Measurements from ENCODE around the gene ERICH4.
"Not testable (repeated sequence)": the region's sequence is repeated elsewhere in the genome, so short reads cannot be mapped to it uniquely, and the experiment has no call there.

The ERICH4 gene

DNA sequence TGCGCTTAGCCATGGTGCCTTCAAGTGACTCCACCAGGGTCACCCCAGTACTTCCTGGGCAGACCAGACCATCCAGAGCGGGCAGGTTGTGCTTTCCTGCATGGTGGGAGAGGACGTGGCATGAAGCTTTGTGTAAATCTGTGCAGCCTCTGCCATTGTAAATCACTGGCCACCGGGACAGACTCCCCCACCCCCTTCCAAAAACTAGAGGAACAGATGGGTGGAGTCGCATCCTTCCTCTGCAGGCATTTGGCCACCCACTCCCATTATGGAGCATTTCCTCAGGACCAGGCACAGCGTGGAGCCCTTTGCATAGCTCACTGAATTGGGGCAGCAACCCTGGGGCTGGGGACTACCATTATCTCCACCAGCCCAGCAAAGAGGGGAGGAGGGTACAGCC, 37.2 kb upstream of the ERICH4 start:
- Histone ChIP-seq H3K27ac (ENCODE audit: low read depth, low read length) (no peak overlapping the region), H3K9me3 (ENCODE audit: control insufficient read depth, insufficient read depth, low read depth, low read length) (no peaks in the 10 kb centered on the region), H3K4me3 (ENCODE audit: low read depth, low read length) (no peak overlapping the region), H3K9ac (ENCODE audit: low read length) (no peak overlapping the region), H3K4me1 (ENCODE audit: control insufficient read depth, insufficient read depth, low read length) (peaks cover 25% of the 10 kb centered on the region; the same call in 1 of the 2 replicates), H3K36me3 (ENCODE audit: control insufficient read depth, insufficient read depth, low read length) (0 out of 2 replicates have a peak, but pooled peaks cover 6% of the 10 kb centered on the region), H3K27me3 (ENCODE audit: control insufficient read depth, insufficient read depth, low read length) (no peaks in the 10 kb centered on the region)

DNA sequence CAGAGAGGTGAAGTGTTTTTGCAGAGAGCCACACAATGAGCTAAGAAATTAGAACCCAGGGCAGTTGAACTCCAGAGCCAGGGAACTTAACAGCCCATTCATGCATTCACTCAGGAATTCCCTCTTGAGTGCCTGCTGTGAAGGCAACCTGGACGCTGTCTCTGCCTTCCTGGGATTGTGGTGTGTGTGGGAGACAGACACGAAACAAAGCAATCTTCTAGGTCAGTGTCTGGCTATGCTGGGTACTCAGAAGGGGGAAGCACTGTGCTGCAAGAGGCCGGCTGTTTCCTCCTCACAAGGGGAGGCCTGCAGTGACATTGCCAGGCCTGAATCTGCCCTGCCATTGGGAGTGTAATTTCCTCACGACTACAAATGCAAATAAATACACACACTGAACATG, 35.7 kb upstream of the ERICH4 start:
- H3K27ac ChIP-seq (ENCODE audit: low read depth, low read length) = peak overlapping the region; percentile 3; the same call in 1 of the 2 replicates
- H3K9me3 ChIP-seq (ENCODE audit: control insufficient read depth, insufficient read depth, low read depth, low read length) = no peaks in the 10 kb centered on the region
- peaks cover 25% of the 10 kb centered on the region; the same call in 1 of the 2 replicates for H3K4me1 ChIP-seq (ENCODE audit: control insufficient read depth, insufficient read depth, low read length)
- no peaks in the 10 kb centered on the region for H3K27me3 ChIP-seq (ENCODE audit: control insufficient read depth, insufficient read depth, low read length)
- H3K36me3 ChIP-seq (ENCODE audit: control insufficient read depth, insufficient read depth, low read length) = peaks cover 14% of the 10 kb centered on the region; the same call in 1 of the 2 replicates
- H3K4me3 ChIP-seq (ENCODE audit: low read depth, low read length) = no peak overlapping the region
- H3K9ac ChIP-seq (ENCODE audit: low read length) = peak overlapping the region; percentile 71

DNA sequence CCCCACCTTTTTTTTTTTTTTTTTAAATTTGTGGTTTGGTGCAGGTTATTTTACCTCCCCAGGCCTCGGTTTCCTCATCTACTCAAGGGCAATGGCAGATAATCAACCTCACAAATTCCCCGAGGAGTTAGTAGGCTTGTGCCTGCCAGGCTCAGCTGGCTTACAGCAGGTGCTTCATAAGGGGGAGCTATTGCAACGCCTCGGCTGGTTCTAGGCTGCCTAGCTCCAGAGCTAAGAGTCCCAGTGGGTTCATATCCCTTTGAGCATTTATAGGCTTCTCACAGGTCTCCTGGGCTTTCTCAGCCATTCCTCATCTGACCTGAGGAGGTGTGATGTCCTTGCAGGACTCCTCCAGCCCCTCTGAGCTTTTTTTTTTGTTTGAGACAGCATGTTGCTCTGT, 34.7 kb upstream of the ERICH4 start:
- no peaks in the 10 kb centered on the region for H3K9me3 ChIP-seq (ENCODE audit: control insufficient read depth, insufficient read depth, low read depth, low read length)
- no peak overlapping the region for H3K4me3 ChIP-seq (ENCODE audit: low read depth, low read length)
- H3K27me3 ChIP-seq (ENCODE audit: control insufficient read depth, insufficient read depth, low read length) = no peaks in the 10 kb centered on the region
- no peak overlapping the region for H3K9ac ChIP-seq (ENCODE audit: low read length)
- H3K27ac ChIP-seq (ENCODE audit: low read depth, low read length) = no peak overlapping the region
- H3K4me1 ChIP-seq (ENCODE audit: control insufficient read depth, insufficient read depth, low read length) = peaks cover 25% of the 10 kb centered on the region; the same call in 1 of the 2 replicates
- peaks cover 17% of the 10 kb centered on the region; the same call in 1 of the 2 replicates for H3K36me3 ChIP-seq (ENCODE audit: control insufficient read depth, insufficient read depth, low read length)

DNA sequence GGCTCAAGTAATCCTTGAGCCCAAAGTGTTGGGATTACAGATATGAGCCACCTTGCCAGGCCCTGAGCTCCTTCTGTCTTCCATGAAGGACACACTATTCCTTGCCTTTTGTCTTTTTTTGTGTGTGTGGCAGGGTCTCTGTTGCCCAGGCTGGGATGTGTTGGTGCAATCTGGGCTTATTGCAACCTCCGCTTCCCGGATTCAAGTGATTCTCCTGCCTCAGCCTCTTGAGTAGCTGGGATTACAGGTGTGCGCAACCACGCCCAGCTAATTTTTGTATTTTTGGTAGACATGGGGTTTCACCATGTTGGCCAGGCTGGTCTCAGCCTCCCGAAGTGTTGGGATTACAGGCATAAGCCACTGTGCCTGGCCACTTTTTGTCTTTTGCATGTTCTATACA, 34.1 kb upstream of the ERICH4 start:
- not testable (repeated sequence) for H3K4me3 ChIP-seq (ENCODE audit: low read depth, low read length); H3K27ac ChIP-seq (ENCODE audit: low read depth, low read length); H3K9ac ChIP-seq (ENCODE audit: low read length); H3K9me3 ChIP-seq (ENCODE audit: control insufficient read depth, insufficient read depth, low read depth, low read length); H3K27me3 ChIP-seq (ENCODE audit: control insufficient read depth, insufficient read depth, low read length)
- H3K4me1 ChIP-seq (ENCODE audit: control insufficient read depth, insufficient read depth, low read length) = peaks cover 25% of the 10 kb centered on the region; the same call in 1 of the 2 replicates
- peaks cover 19% of the 10 kb centered on the region for H3K36me3 ChIP-seq (ENCODE audit: control insufficient read depth, insufficient read depth, low read length)

DNA sequence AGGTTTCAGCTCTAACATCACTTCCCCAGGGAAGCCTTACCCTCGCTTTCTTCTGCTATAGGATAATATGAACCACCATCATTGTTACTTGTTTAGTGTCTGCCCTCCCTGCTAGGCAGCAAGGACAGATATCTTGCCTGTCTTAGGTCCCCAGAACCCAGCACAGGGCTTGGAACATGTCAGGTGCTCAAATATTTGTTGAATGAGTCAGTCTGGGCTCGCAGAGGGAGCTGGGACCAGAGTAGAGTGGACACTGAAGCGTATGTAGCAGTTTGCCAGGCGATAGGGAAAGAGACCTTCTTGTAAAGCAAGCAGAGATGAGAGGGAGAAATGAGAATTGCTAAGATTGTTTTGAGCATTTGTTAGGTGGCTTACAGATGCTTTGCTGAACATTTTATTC, 33.7 kb upstream of the ERICH4 start:
- Histone ChIP-seq H3K4me3 (ENCODE audit: low read depth, low read length) (no peak overlapping the region), H3K9me3 (ENCODE audit: control insufficient read depth, insufficient read depth, low read depth, low read length) (no peaks in the 10 kb centered on the region), H3K27me3 (ENCODE audit: control insufficient read depth, insufficient read depth, low read length) (no peaks in the 10 kb centered on the region), H3K27ac (ENCODE audit: low read depth, low read length) (no peak overlapping the region), H3K9ac (ENCODE audit: low read length) (no peak overlapping the region), H3K36me3 (ENCODE audit: control insufficient read depth, insufficient read depth, low read length) (peaks cover 24% of the 10 kb centered on the region), H3K4me1 (ENCODE audit: control insufficient read depth, insufficient read depth, low read length) (peaks cover 25% of the 10 kb centered on the region; the same call in 1 of the 2 replicates)

DNA sequence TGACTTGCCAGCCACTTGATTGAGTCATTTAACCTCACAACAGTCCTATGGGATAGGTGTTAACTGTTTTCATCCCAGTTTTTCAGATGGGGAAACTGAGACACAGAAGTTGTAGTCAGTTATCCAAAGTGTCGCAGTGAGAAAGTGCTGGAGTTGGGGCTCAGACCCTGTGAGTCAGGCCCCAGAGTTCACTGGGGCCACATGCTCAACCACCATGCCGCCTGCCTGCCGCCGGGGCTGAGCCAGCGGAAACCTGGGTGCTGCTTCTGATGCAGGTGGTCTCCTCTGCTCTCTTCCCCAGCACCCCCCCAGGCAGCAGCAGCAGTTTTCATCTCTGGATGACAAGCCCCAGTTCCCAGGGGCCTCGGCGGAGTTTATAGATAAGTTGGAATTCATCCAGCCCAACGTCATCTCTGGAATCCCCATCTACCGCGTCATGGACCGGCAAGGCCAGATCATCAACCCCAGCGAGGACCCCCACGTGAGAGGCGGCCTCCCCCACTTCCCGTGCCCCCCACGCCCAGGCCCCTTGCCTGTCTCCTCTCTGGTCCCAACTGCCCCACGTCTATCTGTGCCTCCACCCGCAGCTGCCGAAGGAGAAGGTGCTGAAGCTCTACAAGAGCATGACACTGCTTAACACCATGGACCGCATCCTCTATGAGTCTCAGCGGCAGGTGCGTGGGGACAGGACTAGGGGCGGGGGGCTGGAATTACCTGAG, 32.5 kb upstream of the ERICH4 start:
- peaks cover 25% of the 10 kb centered on the region; the same call in 1 of the 2 replicates for H3K4me1 ChIP-seq (ENCODE audit: control insufficient read depth, insufficient read depth, low read length)
- no peaks in the 10 kb centered on the region for H3K27me3 ChIP-seq (ENCODE audit: control insufficient read depth, insufficient read depth, low read length)
- H3K4me3 ChIP-seq (ENCODE audit: low read depth, low read length) = no peak overlapping the region
- H3K9me3 ChIP-seq (ENCODE audit: control insufficient read depth, insufficient read depth, low read depth, low read length) = no peaks in the 10 kb centered on the region
- H3K27ac ChIP-seq (ENCODE audit: low read depth, low read length) = no peak overlapping the region
- peaks cover 35% of the 10 kb centered on the region for H3K36me3 ChIP-seq (ENCODE audit: control insufficient read depth, insufficient read depth, low read length)
- no peak overlapping the region for H3K9ac ChIP-seq (ENCODE audit: low read length)

DNA sequence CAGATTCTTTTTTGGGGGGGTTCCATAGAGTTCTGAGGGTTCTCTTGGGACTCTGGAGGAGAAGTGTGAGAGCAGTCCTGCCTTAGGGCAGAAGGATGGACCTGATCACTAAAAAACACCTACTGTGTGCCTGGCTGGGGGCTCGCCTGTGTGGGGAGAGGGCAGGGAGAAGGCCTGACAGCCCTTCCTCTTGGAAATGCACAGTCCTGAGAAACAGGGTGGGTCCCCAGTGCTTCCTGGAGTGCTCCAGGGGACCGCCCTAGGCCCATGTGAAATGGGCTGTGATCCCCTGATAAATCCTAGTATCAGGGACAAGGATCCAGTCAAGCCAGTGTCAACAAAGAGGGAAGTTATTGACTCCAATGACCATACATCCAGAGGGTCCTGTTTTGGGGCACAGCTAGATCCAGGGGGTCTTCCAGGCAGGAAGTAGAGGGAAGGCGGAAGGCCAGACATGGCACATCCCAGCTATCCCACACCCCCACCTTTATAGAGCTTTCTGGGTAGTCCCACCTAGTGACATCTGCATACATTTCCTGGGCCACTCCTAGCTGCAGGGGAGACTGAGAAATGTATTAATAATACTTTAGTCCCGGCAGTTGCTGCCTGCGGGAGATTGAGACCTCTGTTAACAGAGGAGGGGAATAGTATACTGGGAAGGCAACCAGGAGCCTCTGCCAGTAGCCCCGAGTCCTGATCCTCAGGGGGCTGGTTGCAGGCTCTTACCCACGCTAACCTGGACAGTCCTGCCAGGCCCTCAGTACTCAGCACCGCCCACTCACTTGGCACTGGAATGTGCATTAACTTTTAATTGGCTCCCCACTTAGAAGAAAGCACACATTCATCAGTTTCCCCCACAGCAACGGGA, 31.6 kb upstream of the ERICH4 start:
- no peaks in the 10 kb centered on the region for H3K27me3 ChIP-seq (ENCODE audit: control insufficient read depth, insufficient read depth, low read length)
- peaks cover 20% of the 10 kb centered on the region; the same call in 1 of the 2 replicates for H3K4me1 ChIP-seq (ENCODE audit: control insufficient read depth, insufficient read depth, low read length)
- no peaks in the 10 kb centered on the region for H3K9me3 ChIP-seq (ENCODE audit: control insufficient read depth, insufficient read depth, low read depth, low read length)
- H3K27ac ChIP-seq (ENCODE audit: low read depth, low read length) = no peak overlapping the region
- peaks cover 39% of the 10 kb centered on the region for H3K36me3 ChIP-seq (ENCODE audit: control insufficient read depth, insufficient read depth, low read length)
- no peak overlapping the region for H3K4me3 ChIP-seq (ENCODE audit: low read depth, low read length)
- no peak overlapping the region for H3K9ac ChIP-seq (ENCODE audit: low read length)

DNA sequence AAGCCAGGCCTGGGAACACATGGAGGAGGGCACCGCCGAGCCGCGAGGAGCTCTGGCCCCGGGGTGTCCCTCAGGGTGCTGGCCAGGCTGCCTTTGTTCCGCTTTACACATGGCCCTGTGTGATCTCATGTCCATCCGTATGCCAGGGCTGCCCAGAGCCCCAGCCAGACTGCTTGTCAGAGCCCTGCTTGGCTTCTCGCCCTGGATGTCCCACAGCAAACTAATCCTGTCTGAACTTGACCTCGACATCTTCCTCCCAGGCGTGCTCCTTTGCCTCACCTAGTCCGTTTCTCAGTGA, 31.0 kb upstream of the ERICH4 start:
- Histone ChIP-seq H3K9me3 (ENCODE audit: control insufficient read depth, insufficient read depth, low read depth, low read length) (no peaks in the 10 kb centered on the region), H3K36me3 (ENCODE audit: control insufficient read depth, insufficient read depth, low read length) (peaks cover 39% of the 10 kb centered on the region), H3K27me3 (ENCODE audit: control insufficient read depth, insufficient read depth, low read length) (no peaks in the 10 kb centered on the region), H3K9ac (ENCODE audit: low read length) (no peak overlapping the region), H3K4me3 (ENCODE audit: low read depth, low read length) (no peak overlapping the region), H3K27ac (ENCODE audit: low read depth, low read length) (no peak overlapping the region), H3K4me1 (ENCODE audit: control insufficient read depth, insufficient read depth, low read length) (peaks cover 18% of the 10 kb centered on the region; the same call in 1 of the 2 replicates)

DNA sequence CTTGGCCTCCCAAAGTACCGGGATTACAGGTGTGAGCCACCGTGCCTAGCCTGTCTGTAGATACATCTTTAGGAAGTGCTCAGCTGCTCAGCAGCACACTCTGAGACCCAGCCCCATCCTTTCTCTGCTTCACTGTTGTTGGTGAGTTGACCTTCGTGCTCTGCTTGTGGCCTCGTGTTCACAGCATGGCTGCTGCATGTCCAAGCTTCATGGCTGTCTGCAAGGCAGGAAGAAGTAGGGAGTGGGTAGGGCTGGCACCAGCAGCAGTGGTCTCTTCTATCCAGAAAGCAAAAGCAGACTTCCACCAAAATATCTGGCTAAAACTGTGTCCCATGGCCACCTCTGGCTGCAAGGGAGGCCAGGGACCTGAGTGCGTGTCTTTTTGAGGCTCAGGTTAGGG, 30.0 kb upstream of the ERICH4 start:
- Histone ChIP-seq H3K4me1 (ENCODE audit: control insufficient read depth, insufficient read depth, low read length) (peaks cover 9% of the 10 kb centered on the region; the same call in 1 of the 2 replicates), H3K27ac (ENCODE audit: low read depth, low read length) (no peak overlapping the region), H3K27me3 (ENCODE audit: control insufficient read depth, insufficient read depth, low read length) (no peaks in the 10 kb centered on the region), H3K4me3 (ENCODE audit: low read depth, low read length) (no peak overlapping the region), H3K36me3 (ENCODE audit: control insufficient read depth, insufficient read depth, low read length) (peaks cover 44% of the 10 kb centered on the region), H3K9me3 (ENCODE audit: control insufficient read depth, insufficient read depth, low read depth, low read length) (no peaks in the 10 kb centered on the region), H3K9ac (ENCODE audit: low read length) (no peak overlapping the region)

DNA sequence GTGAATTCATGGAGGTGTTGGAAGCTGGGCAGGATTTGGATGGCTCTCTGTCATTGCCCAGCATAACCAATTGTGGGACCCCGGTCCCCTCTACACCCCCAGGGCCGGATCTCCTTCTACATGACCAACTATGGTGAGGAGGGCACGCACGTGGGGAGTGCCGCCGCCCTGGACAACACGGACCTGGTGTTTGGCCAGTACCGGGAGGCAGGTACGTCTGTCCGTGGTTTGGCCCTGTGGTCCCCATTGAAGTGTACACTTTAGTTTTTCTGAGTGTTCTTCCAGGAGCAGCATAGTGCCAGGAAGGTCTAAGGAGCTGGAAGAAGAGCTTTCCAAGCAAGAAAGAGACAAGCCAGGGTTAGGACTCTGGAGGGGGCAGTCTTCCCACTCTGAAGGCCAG, 29.0 kb upstream of the ERICH4 start:
- Histone ChIP-seq H3K36me3 (ENCODE audit: control insufficient read depth, insufficient read depth, low read length) (peaks cover 47% of the 10 kb centered on the region), H3K4me1 (ENCODE audit: control insufficient read depth, insufficient read depth, low read length) (peaks cover 4% of the 10 kb centered on the region; the same call in 1 of the 2 replicates), H3K9ac (ENCODE audit: low read length) (no peak overlapping the region), H3K27ac (ENCODE audit: low read depth, low read length) (no peak overlapping the region), H3K27me3 (ENCODE audit: control insufficient read depth, insufficient read depth, low read length) (no peaks in the 10 kb centered on the region), H3K9me3 (ENCODE audit: control insufficient read depth, insufficient read depth, low read depth, low read length) (no peaks in the 10 kb centered on the region), H3K4me3 (ENCODE audit: low read depth, low read length) (no peak overlapping the region)

DNA sequence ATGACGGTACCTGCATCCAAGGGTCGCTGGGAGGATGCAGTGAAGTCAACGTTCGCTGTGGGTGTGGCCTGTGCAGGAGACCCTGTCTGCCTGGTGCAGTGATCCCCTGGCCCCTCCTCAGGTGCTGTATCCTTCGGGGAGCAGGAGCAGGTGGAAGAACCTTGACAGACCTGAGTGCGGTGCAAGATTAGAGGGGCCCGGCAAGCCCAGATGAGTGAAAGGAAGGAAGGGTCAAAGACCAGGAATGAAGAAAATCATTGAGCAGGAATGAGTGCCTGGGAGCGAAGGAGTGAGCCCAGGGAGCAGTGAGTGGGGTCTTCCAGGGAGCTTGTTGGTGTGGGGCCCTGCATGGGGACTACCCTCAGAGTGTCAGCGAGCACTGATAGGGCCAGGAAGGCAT, 28.5 kb upstream of the ERICH4 start:
- Histone ChIP-seq H3K27ac (ENCODE audit: low read depth, low read length) (no peak overlapping the region), H3K27me3 (ENCODE audit: control insufficient read depth, insufficient read depth, low read length) (no peaks in the 10 kb centered on the region), H3K4me3 (ENCODE audit: low read depth, low read length) (no peak overlapping the region), H3K9me3 (ENCODE audit: control insufficient read depth, insufficient read depth, low read depth, low read length) (no peaks in the 10 kb centered on the region), H3K36me3 (ENCODE audit: control insufficient read depth, insufficient read depth, low read length) (peaks cover 52% of the 10 kb centered on the region), H3K9ac (ENCODE audit: low read length) (no peak overlapping the region), H3K4me1 (ENCODE audit: control insufficient read depth, insufficient read depth, low read length) (no peaks in the 10 kb centered on the region; the same call in 1 of the 2 replicates)
